GM20000 (cell line): ENCODE measurements around the gene MED27.

Experiments used
- DNase-seq: peaks from one replicate; pipeline ENCODE4 v3.0.0; 2012; ENCODE audit warnings: low spot score
- CTCF ChIP-seq: IDR thresholded peaks from 2 replicates; pipeline ENCODE4 v1.5.1; 2012; ENCODE audit warnings: mild to moderate bottlenecking, control low read depth; ENCODE audit errors: extremely low read depth, missing control alignments

MED27 gene

GRCh38 chr9:132041798-132042197, 37.9 kb downstream of the MED27 start:
- DNase-seq, result no peak
- no peak for TF ChIP-seq CTCF

GRCh38 chr9:132040808-132041207, 38.9 kb downstream of the MED27 start:
- DNase-seq, result no peak
- TF ChIP-seq CTCF, result no peak

- no peak for DNase-seq
- TF ChIP-seq CTCF, result no peak
Observed at GRCh38 chr9:132040246-132040645, 39.4 kb downstream of the MED27 start.

GRCh38 chr9:132039284-132039683, 40.4 kb downstream of the MED27 start:
- TF ChIP-seq CTCF, result no peak
- DNase-seq, result no peak

- TF ChIP-seq CTCF, result no peak
- DNase-seq, result no peak
Observed at GRCh38 chr9:132037458-132037857, 42.2 kb downstream of the MED27 start.

- no peak for TF ChIP-seq CTCF
- DNase-seq, result no peak
Observed at GRCh38 chr9:132036521-132036920, 43.1 kb downstream of the MED27 start.

- no peak for TF ChIP-seq CTCF
- no peak for DNase-seq
Observed at GRCh38 chr9:132035679-132036078, 44.0 kb downstream of the MED27 start.
